Testis (tissue), 2 donors: Measurements from ENCODE around the gene TOM1L2.

Source experiments
- POLR2A ChIP-seq: fragments of 450-650 bp; IDR thresholded peaks from one replicate; pipeline ENCODE4 v1.6.1; 2017; ENCODE audit warnings: antibody characterized with exemption, mild to moderate bottlenecking, moderate library complexity
- TF ChIP-seq, protein P1 (sequence below), 3 experiments: fragments of 450-650 bp in 2 of 3; fragments of 200-600 bp in 1 of 3; sonication (generic) in 1 of 3; IDR thresholded peaks; one replicate each; pipeline ENCODE4 v1.5.1; 2016 to 2019; ENCODE audit warnings: antibody characterized with exemption in 3 of 3, mild to moderate bottlenecking in 2 of 3, moderate library complexity in 1 of 3

DNA sequence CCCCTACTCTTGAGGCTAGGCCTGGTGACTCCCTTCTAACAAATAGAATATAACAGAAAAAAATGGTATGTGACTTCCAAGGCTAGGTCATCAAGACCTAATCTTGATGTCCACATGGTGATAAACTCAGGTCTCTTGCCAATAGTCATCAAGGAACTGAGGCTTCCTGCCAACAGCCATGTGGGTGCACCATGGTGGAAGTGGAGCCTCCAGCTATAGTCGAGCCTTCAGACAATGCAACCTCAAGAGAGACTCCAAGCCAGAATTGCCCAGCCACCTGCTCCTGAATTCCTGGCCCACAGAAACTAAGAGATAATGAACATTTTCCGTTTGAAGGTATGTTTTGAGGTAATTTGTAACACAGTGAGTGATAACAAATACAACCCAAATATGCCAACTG lies 79.5 kb downstream of the TOM1L2 start:
- TF ChIP-seq, protein P1, sequence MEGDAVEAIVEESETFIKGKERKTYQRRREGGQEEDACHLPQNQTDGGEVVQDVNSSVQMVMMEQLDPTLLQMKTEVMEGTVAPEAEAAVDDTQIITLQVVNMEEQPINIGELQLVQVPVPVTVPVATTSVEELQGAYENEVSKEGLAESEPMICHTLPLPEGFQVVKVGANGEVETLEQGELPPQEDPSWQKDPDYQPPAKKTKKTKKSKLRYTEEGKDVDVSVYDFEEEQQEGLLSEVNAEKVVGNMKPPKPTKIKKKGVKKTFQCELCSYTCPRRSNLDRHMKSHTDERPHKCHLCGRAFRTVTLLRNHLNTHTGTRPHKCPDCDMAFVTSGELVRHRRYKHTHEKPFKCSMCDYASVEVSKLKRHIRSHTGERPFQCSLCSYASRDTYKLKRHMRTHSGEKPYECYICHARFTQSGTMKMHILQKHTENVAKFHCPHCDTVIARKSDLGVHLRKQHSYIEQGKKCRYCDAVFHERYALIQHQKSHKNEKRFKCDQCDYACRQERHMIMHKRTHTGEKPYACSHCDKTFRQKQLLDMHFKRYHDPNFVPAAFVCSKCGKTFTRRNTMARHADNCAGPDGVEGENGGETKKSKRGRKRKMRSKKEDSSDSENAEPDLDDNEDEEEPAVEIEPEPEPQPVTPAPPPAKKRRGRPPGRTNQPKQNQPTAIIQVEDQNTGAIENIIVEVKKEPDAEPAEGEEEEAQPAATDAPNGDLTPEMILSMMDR (IDR thresholded peaks at IDR 0.05) = no peak
- TF ChIP-seq POLR2A = no peak
